HuH-7.5 (cell line): ENCODE measurements around the gene IRS2.

ENCODE experiments used
- DNase-seq: peaks from one replicate; pipeline ENCODE4 v3.0.0; 2011; ENCODE audit warnings: low spot score

Gene IRS2

GRCh38 chr13:109781384-109782065 lies 4.9 kb downstream of the IRS2 start:
- no peak for DNase-seq

GRCh38 chr13:109780845-109781383 lies 5.5 kb downstream of the IRS2 start:
- no peak for DNase-seq

DNA sequence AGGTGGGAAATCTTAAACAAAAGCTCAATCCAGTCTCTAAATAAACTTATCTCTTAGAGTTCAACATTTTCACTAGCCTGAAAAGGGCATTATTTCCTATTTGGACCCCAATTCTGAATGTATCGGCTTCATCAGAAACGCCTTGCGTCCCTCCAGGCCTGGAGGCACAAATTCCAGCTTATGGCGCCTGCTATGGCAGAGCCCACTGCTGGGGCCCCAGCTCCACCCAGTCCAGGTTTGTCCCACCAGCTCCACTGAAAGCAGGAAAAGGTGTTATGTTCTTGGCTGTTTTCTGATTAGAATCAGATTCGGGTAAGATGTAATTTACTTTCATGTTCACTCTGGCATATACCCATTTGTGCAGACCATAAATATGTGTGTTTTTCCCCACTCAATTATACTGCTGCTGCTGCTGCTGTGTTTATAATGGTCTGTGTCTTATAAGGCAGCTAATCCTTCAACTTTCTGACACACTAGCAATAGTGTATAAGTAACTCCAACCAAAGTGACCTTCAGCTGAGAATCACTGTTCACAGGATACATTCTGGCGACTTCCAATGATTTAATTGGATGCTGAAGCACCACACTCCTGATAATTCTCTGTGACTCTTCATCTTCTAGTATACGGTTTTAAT lies 6.4 kb downstream of the IRS2 start:
- no peak for DNase-seq

DNA sequence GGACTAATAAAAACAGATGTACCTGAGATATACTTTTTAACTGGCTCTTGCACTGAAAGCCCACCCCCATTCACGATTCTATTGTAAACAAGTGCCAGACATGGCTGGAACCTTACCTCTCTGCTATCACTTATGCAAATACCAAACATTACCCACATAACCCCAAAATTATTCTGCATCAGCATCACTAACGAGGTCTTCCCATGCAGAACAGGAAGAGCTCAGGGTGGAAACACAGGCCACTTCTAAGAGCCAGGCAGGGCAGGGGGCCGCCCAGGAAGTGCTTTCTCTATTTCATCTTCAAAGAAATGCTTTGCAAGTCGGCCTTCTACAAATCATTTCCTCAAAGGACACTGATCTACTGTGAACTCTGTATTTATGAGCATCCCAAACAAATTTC lies 7.3 kb downstream of the IRS2 start:
- DNase-seq = no peak

DNA sequence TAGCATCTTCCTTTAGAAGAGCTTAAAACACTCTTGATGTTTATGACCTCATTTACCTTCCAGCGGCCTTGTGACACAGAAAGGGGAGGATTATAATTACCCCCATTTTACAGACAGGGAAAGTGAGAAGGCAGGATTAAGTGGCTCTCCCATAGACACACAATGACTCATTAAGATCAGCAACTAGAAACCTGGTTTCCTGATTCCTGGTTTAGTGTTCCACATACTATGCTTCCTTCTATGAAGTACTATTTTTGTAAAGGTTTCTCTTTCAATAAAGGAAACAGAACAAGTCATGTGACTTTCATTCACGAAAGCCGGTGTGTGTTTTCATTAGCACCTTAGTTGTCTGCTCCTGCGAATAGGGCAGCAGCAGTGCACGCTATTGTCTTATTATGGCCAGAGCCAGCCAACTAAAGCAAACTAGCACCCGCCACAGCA lies 8.3 kb downstream of the IRS2 start:
- DNase-seq = no peak

DNA sequence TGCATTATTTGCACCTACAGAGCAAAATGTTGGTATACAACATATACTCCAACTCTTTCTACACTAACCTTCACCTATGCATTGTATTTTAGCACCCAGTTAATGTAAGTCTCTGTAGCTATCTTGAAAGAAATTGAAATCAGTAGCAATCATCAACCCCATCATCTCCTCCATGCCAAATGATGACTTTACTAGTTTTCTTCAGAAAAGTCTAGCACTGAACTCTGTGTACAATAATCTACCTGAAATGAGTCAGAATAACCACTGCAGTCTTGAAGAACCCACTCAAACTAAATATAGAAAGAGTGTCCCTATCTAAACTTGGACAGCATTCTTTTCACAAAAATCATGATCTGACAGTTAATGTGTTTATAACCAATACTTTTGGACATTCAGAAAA lies 9.8 kb downstream of the IRS2 start:
- DNase-seq = no peak

- no peak for DNase-seq
Measured at GRCh38 chr13:109773786-109774185, 12.6 kb downstream of the IRS2 start.

DNA sequence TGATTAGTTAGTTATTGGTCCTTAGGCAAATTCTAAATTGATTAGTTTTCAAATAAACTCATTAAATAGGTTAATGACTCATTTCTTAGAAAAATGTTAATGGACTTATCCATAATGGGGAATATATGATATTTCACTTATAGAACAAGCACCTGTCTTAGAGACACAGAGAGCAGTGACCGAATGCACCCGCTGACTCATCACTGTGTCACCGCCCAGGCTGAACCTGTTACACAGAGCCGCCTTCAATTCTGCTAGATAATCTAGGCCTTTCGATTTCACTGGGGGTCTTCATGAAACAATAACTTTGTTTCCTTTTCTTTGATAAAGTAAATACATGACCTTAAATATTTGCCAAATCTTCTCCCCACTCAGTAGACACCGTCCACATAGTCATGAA lies 13.1 kb downstream of the IRS2 start:
- DNase-seq = no peak

DNA sequence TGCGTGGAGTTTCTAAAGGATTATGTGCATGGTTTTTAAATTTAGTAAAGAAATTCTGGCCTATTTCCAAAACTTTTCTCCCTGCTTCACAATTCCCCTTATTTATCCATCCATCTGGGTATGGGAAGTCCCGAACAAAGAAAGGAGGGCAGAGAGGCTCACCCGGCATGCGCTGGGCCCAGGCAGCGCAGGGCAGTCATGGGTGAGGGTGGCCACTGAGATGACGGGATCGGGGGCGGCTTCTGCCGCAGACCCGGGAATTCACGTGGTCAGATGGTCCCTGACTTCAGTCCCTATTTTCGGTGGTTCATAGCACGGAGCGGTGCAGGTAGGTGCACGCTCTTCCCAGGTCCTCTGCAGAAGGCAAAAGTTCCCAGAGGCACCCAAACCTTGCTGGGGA lies 14.5 kb downstream of the IRS2 start:
- no peak for DNase-seq

DNA sequence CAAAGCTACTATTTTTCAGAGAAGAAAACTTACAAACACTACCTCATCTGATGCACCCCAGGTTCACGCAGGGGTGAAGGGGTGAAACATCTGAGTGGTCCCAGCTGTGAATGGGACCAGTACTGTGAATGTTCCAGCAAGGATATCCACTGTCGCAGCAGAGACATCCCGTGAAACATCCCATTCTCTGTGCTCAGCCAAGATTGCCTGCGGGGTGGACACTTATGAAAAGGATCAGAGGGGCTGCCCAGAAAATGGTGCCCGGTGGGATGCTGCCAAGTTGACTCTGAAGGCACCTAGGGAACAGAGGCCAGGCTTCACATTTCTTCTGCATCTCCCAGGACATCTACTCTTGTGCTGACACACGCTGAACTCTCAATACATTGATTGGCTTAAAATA lies 15.9 kb downstream of the IRS2 start:
- no peak for DNase-seq

- no peak for DNase-seq
Measured at GRCh38 chr13:109769921-109770320, 16.5 kb downstream of the IRS2 start.

GRCh38 chr13:109769275-109769674 lies 17.1 kb downstream of the IRS2 start:
- no peak for DNase-seq

DNA sequence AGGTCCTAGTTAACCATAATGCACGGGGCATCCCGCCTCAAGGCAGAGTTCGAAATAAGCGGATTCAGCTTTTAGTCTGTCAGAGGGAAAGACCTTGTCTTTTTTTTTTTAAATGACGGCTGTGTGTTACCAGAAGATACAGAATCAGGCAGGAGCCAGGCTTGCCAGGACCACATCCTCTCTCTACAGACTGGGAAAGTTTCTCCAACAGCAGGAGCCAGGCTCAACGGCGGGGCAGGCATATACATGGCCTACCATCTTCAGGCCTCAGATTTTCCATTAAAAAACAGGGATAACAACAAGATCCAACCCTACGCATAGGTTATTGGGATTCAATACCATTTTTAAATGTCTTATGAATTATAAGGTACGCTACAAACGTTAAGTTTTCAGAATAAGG lies 17.8 kb downstream of the IRS2 start:
- no peak for DNase-seq

GRCh38 chr13:109768176-109768575 lies 18.2 kb downstream of the IRS2 start:
- DNase-seq = no peak

- no peak for DNase-seq
Measured at GRCh38 chr13:109767023-109767422, 19.4 kb downstream of the IRS2 start.

- DNase-seq = no peak
Measured at GRCh38 chr13:109764470-109765291, 21.7 kb downstream of the IRS2 start.

GRCh38 chr13:109764045-109764444 lies 22.3 kb downstream of the IRS2 start:
- no peak for DNase-seq

DNA sequence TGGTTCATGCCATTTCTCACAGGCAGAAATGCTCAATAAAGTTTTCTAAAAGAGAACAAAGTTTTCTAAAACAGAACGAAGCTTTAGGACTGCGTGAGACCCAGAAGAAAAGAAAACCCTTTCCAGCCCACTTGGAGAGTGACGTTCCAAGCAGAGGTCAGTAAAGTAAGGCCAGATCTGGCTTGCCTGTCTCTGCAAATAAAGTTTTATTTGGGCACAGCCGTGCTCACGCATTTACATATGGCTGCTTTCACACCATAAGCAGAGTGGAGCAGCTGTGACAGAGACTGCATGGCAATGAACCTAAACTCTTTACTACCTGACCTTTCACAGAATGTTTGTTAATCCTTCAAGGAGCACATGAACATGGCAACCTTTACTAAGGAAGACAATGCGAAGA lies 23.6 kb downstream of the IRS2 start:
- DNase-seq = no peak

DNA sequence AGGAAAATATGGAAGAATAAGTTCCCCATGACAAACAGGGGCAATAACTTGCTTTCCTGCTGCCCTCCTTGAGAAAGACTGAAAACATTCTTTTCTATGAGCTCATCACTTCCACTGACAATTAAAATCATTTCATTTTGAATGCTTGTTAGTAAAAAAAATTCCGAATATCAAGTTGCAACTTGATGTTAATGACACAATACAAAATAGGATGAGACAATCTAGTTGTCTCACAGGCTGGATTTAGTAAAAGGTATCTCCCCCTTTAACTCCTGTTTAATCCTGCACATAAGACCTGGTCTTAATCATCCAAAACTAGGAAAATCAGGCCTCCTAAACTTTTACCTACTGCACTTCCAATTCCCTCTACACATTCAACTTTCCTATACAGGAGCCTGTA lies 24.7 kb downstream of the IRS2 start:
- DNase-seq = no peak

GRCh38 chr13:109760951-109761350 lies 25.4 kb downstream of the IRS2 start:
- no peak for DNase-seq

GRCh38 chr13:109760402-109760801 lies 26.0 kb downstream of the IRS2 start:
- DNase-seq = no peak

DNA sequence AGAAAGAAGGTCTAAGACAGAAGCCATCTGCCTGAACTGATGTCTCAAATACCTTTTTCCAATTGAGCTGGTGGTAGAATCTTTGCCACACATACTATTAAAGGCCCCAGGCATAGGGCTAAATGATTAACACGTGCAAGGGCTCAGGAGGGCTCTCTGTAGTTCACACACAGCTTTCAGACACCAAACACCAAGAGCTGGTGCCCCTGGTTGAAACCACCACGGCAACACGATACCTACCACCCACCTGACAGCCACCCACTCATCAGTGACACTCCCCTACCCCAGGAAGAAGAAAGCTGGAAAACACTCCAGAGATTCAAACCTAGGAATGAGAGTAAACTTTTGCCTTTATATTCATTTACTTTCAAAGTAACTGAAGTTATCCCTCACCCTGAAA lies 26.8 kb downstream of the IRS2 start:
- no peak for DNase-seq

- no peak for DNase-seq
Measured at GRCh38 chr13:109758937-109759480, 27.4 kb downstream of the IRS2 start.
